ENCODE measurements around the gene WDR83. TPM values are rescaled to one million over a fixed set of nuclear protein-coding genes. Genes with fewer than 3 reads are reported as not detected.

Gene WDR83
- total RNA-seq, 2 donors from 2014 or later, result 18.6 to 25.1 TPM

DNA sequence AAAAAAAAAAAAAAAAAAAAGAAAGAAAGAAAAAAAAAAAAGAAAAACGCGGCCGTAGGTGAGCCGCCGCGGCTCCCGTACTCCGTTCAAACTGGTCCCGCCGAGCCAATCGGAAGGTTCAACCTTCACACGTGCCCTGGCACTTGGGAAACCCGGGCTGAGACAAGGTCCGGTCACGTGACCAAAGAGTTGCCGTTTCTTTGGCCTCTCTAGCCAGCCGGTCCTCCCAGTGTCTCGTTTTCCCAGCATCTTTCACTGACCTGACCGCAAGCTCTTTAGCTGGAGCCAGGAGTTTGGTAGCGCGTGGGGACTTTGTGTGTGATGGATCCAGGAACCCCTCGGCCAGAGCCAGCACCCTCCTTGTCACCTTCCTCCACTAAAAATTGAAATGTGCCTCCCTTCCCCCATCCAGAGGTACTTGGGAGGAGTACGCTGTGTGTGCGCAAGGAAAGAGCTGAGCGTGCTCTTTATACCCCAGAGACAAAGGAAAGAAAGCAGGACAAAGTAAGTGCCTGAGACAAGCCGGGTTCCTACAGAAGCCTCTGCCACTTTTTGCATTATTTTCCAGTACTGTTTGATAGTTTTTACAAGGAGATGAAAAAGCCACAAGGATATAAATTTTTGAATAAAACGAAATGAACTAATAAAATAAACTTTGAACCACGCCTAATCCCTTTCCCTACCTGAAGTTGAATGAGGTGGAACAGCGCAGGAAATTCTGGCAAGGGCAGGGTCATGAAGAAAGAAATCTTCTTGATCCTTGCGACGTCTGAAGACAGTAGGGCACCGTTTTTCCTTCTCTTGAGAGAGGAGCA, 56.2 kb downstream of the WDR83 start:
- Mint-ChIP-seq H3K9me3 (no peaks in the 10 kb centered on the region), H3K27me3 (no peaks in the 10 kb centered on the region), H3K4me1 (ENCODE audit: low read depth in 2 of 2) (peaks cover 40 to 48% of the 10 kb centered on the region in 2 donors)

DNA sequence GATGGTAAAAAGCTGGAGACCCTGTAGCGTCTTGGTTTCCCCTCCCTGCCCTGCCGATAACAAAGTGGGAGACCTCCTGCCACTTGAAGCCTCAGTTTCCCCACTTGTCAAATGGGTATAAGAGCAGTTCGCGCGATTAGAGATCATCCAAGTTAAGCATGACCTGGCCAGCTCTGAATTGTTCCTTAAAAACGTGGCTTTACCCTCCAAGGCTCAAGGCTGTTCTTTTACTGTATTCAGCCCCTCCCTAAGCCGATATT, 56.7 kb downstream of the WDR83 start:
- no peaks in the 10 kb centered on the region for H3K27me3 Mint-ChIP-seq
- H3K36me3 Mint-ChIP-seq, result peaks cover 13% of the 10 kb centered on the region
- ATAC-seq (no peak), DNase-seq (ENCODE audit: low spot score) (no peak)
- H3K9me3 Mint-ChIP-seq, result no peaks in the 10 kb centered on the region
- peak overlapping the region; percentile 94 to 97 for H3K27ac Mint-ChIP-seq
- peak overlapping the region; percentile 99 for H3K4me3 Mint-ChIP-seq
- H3K4me1 Mint-ChIP-seq (ENCODE audit: low read depth in 2 of 2), result peaks cover 40 to 48% of the 10 kb centered on the region in 2 donors

More for the DNA sequence above, 56.2 kb downstream of the WDR83 start:
- peaks cover 13% of the 10 kb centered on the region for H3K36me3 Mint-ChIP-seq
- DNase-seq (ENCODE audit: low spot score) (peak; percentile 96), ATAC-seq (peak; percentile 92 to 95)
- peak overlapping the region; percentile 94 to 97 for H3K27ac Mint-ChIP-seq
- H3K4me3 Mint-ChIP-seq, result peak overlapping the region; percentile 99

GRCh38 chr19:12723641-12724426, 57.2 kb downstream of the WDR83 start, which contains the start of gene TNPO2:
TSS of gene TNPO2 (minus strand) at chr19:12723932. CDS start at chr19:12720977, 2,955 bp downstream.
- DNase-seq (ENCODE audit: low spot score) (no peak), ATAC-seq (peak; percentile 51 to 54)
- Mint-ChIP-seq H3K4me3 (peak within 1 kb of the TSS; percentile 99), H3K36me3 (peaks cover 13% of the 10 kb centered on the region), H3K27me3 (no peaks in the 10 kb centered on the region), H3K9me3 (no peaks in the 10 kb centered on the region), H3K27ac (peak within 1 kb of the TSS; percentile 94 to 97), H3K4me1 (ENCODE audit: low read depth in 2 of 2) (peaks cover 37 to 44% of the 10 kb centered on the region in 2 donors)

Other genes with a start within 250 kb of the WDR83 start
- gene ZNF443, start 225.8 kb upstream of the WDR83 start, total RNA-seq, result 1 to 10 TPM; 2.2 to 2.5 TPM
- gene ZNF709, start 182.0 kb upstream of the WDR83 start, total RNA-seq, result 1 to 10 TPM; 1.3 to 1.6 TPM
- gene ZNF564, start 115.3 kb upstream of the WDR83 start, total RNA-seq, result 10 to 100 TPM; 12.5 to 13.2 TPM
- 10 to 100 TPM; 12.5 to 15.6 TPM for gene ZNF490, start 56.0 kb upstream of the WDR83 start, total RNA-seq
- gene ZNF791, start 55.9 kb upstream of the WDR83 start, total RNA-seq, result 10 to 100 TPM; 28.7 to 29.1 TPM
- 100 to 1,000 TPM; 135 to 199 TPM for gene MAN2B1, start 65 bp upstream of the WDR83 start, total RNA-seq
- gene DHPS, start 15.1 kb downstream of the WDR83 start, total RNA-seq, result 100 to 1,000 TPM; 127 to 148 TPM
- not detected for gene GNG14, start 21.2 kb downstream of the WDR83 start, total RNA-seq
- gene FBXW9, start 29.8 kb downstream of the WDR83 start, total RNA-seq, result 10 to 100 TPM in 1 of 2 donors, 1 to 10 TPM in 1; 5.6 to 15.4 TPM
- gene TNPO2, start 57.1 kb downstream of the WDR83 start, total RNA-seq, result 100 to 1,000 TPM in 1 of 2 donors, 10 to 100 TPM in 1; 76.9 to 229 TPM
- gene TRIR, start 67.9 kb downstream of the WDR83 start, total RNA-seq, result 100 to 1,000 TPM; 154 to 196 TPM
- gene GET3, start 70.7 kb downstream of the WDR83 start, total RNA-seq, result 10 to 100 TPM; 48.9 to 70.8 TPM
- not detected for gene BEST2, start 85.0 kb downstream of the WDR83 start, total RNA-seq
- gene HOOK2, start 108.7 kb downstream of the WDR83 start, total RNA-seq, result 10 to 100 TPM; 19.5 to 20.7 TPM
- 100 to 1,000 TPM; 252 to 329 TPM for gene JUNB, start 124.7 kb downstream of the WDR83 start, total RNA-seq
- 100 to 1,000 TPM; 150 to 226 TPM for gene PRDX2, start 135.0 kb downstream of the WDR83 start, total RNA-seq
- 10 to 100 TPM in 1 of 2 donors, 1 to 10 TPM in 1; 8.7 to 19.5 TPM for gene THSD8, start 135.3 kb downstream of the WDR83 start, total RNA-seq
- gene RNASEH2A, start 139.8 kb downstream of the WDR83 start, total RNA-seq, result 10 to 100 TPM; 20.8 to 63.5 TPM
- not detected for gene RTBDN, start 167.8 kb downstream of the WDR83 start, total RNA-seq
- under 1 TPM in 1 of 2 donors, not detected in 1; 0.31 TPM for gene MAST1, start 171.7 kb downstream of the WDR83 start, total RNA-seq
- 10 to 100 TPM; 30.3 to 32.7 TPM for gene DNASE2, start 214.6 kb downstream of the WDR83 start, total RNA-seq
- gene KLF1, start 220.4 kb downstream of the WDR83 start, total RNA-seq, result under 1 TPM; 0.52 to 0.89 TPM
- gene GCDH, start 224.4 kb downstream of the WDR83 start, total RNA-seq, result 10 to 100 TPM; 41.5 to 77.2 TPM